Right atrium auricular region (tissue), 2 donors: Measurements from ENCODE around the gene CHL1. TPM values are rescaled to one million over a fixed set of nuclear protein-coding genes. Genes with fewer than 3 reads are reported as not detected.

Source experiments
- DNase-seq: peaks from one replicate; pipeline ENCODE4 v3.0.0-alpha.2; 2019; ENCODE audit warnings: low spot score
- H3K27ac ChIP-seq, 2 donors: fragments of 200-600 bp; sonication (generic); 1 replicate in 1 of 2; 2 replicates in 1 of 2; pipeline ENCODE4 v1.5.1; 2016 to 2019
- H3K27me3 ChIP-seq, 2 donors: fragments of 200-600 bp; sonication (generic); one replicate each; pipeline versions ENCODE4 v1.5.1 to v1.6.0; 2017 to 2019
- H3K36me3 ChIP-seq: fragments of 200-600 bp; sonication (generic); one replicate; pipeline ENCODE4 v1.5.1; 2016
- H3K4me1 ChIP-seq, 2 donors: fragments of 200-600 bp; sonication (generic); one replicate each; pipeline versions ENCODE4 v1.5.1 to v1.6.0; 2017 to 2019
- H3K4me3 ChIP-seq, 2 donors: fragments of 200-600 bp; sonication (generic); 1 replicate in 1 of 2; 2 replicates in 1 of 2; pipeline ENCODE4 v1.5.1; 2017 to 2019; ENCODE audit warnings: mild to moderate bottlenecking in 1 of 2, moderate library complexity in 1 of 2
- H3K9me3 ChIP-seq, 2 donors: fragments of 200-600 bp; sonication (generic); one replicate each; pipeline ENCODE4 v1.5.1; 2019
- CTCF ChIP-seq, 2 donors: fragments of 200-600 bp; sonication (generic); IDR thresholded peaks; one replicate each; pipeline ENCODE4 v1.5.1; 2019; ENCODE audit warnings: antibody characterized with exemption in 2 of 2
- total RNA-seq, 2 donors: library from RNA; depleted of rRNA; stranded (reverse); fragments of >200 nt; gene quantifications; one replicate each; pipeline ENCODE4 v1.1.0, GENCODE V29; 2016

The CHL1 gene
- total RNA-seq, 2 donors from 2014 or later: 36.7 to 66.4 TPM

GRCh38 chr3:228442-229182, 32.0 kb downstream of the CHL1 start:
- Histone ChIP-seq H3K4me3 (no peak overlapping the region), H3K4me1 (no peaks in the 10 kb centered on the region)
- no peak for TF ChIP-seq CTCF (IDR thresholded peaks at IDR 0.05)

GRCh38 chr3:229183-229661, 32.7 kb downstream of the CHL1 start:
- Histone ChIP-seq H3K4me1 (no peaks in the 10 kb centered on the region), H3K27me3 (no peaks in the 10 kb centered on the region), H3K36me3 (no peaks in the 10 kb centered on the region), H3K27ac (no peak overlapping the region), H3K4me3 (no peak overlapping the region), H3K9me3 (no peaks in the 10 kb centered on the region)
- no peak for DNase-seq
- no peak for TF ChIP-seq CTCF (IDR thresholded peaks at IDR 0.05)

More at GRCh38 chr3:228442-229182, 32.0 kb downstream of the CHL1 start:
- Histone ChIP-seq H3K9me3 (peaks cover 0 to 2% of the 10 kb centered on the region in 2 donors), H3K36me3 (no peaks in the 10 kb centered on the region), H3K27me3 (no peaks in the 10 kb centered on the region), H3K27ac (no peak overlapping the region)
- no peak for DNase-seq

GRCh38 chr3:236881-237280, 40.3 kb downstream of the CHL1 start:
- no peak overlapping the region for H3K4me3 ChIP-seq
- H3K4me1 ChIP-seq: no peaks in the 10 kb centered on the region
- H3K36me3 ChIP-seq: no peaks in the 10 kb centered on the region
- no peaks in the 10 kb centered on the region for H3K27me3 ChIP-seq
- no peak for TF ChIP-seq CTCF (IDR thresholded peaks at IDR 0.05)
- no peak overlapping the region for H3K27ac ChIP-seq
- H3K9me3 ChIP-seq: no peaks in the 10 kb centered on the region
- DNase-seq: no peak

- Histone ChIP-seq H3K4me1 (peaks cover 0 to 8% of the 10 kb centered on the region in 2 donors), H3K4me3 (no peak overlapping the region), H3K27ac (peak overlapping the region in 1 of 2 donors; percentile 58), H3K9me3 (no peaks in the 10 kb centered on the region), H3K27me3 (no peaks in the 10 kb centered on the region), H3K36me3 (no peaks in the 10 kb centered on the region)
- no peak for DNase-seq
- no peak for TF ChIP-seq CTCF (IDR thresholded peaks at IDR 0.05)
These were observed 46.2 kb downstream of the CHL1 start for GRCh38 chr3:242602-243355.

- Histone ChIP-seq H3K27me3 (no peaks in the 10 kb centered on the region), H3K27ac (peak overlapping the region in 1 of 2 donors; percentile 58), H3K4me1 (peaks cover 0 to 8% of the 10 kb centered on the region in 2 donors), H3K4me3 (no peak overlapping the region), H3K36me3 (no peaks in the 10 kb centered on the region), H3K9me3 (no peaks in the 10 kb centered on the region)
- no peak for TF ChIP-seq CTCF (IDR thresholded peaks at IDR 0.05)
- DNase-seq: no peak
These were observed 46.8 kb downstream of the CHL1 start for GRCh38 chr3:243356-243725.
